CD14-positive monocyte (primary cell): ENCODE results near the gene NSD1. TPM values are rescaled to one million over a fixed set of nuclear protein-coding genes. Genes with fewer than 3 reads are reported as not detected.
A peak's percentile ranks its signal among the peaks of the same experiment; 100 is the strongest.

Source experiments
- DNase-seq, 3 donors: peaks; one replicate each; pipeline ENCODE4 v3.0.0-alpha.2; 2011 to 2022
- H2AFZ ChIP-seq: 2 replicates; pipeline ENCODE4 v1.6.0; 2012; ENCODE audit warnings: mild to moderate bottlenecking, low read depth, low read length, inconsistent platforms; ENCODE audit not compliant: insufficient read depth, poor library complexity, severe bottlenecking
- H3K27ac ChIP-seq, 2 donors: 1 replicate in 1 of 2; 2 replicates in 1 of 2; pipeline ENCODE4 v1.5.1; 2012 to 2013; ENCODE audit warnings: low read length in 2 of 2, control low read depth in 1 of 2, inconsistent platforms in 1 of 2, low read depth in 1 of 2, mild to moderate bottlenecking in 1 of 2
- H3K27me3 ChIP-seq, 2 donors: one replicate each; pipeline versions ENCODE4 v1.6.0 to v1.6.1; 2011 to 2013; ENCODE audit warnings: low read length in 2 of 2; ENCODE audit not compliant: control insufficient read depth in 2 of 2, insufficient read depth in 2 of 2
- H3K36me3 ChIP-seq, 2 donors: replicated peaks in 1 of 2; 1 replicate in 1 of 2; 2 replicates in 1 of 2; pipeline versions ENCODE4 v1.5.1 to v1.6.1; 2012 to 2013; ENCODE audit warnings: low read length in 2 of 2, control low read depth in 1 of 2, inconsistent platforms in 1 of 2, mild to moderate bottlenecking in 1 of 2; ENCODE audit not compliant: insufficient read depth in 2 of 2, control insufficient read depth in 1 of 2
- H3K4me1 ChIP-seq, 2 donors: 1 replicate in 1 of 2; 2 replicates in 1 of 2; pipeline versions ENCODE4 v1.5.1 to v1.6.1; 2012 to 2013; ENCODE audit warnings: low read length in 2 of 2, control low read depth in 1 of 2, inconsistent platforms in 1 of 2, mild to moderate bottlenecking in 1 of 2, moderate library complexity in 1 of 2; ENCODE audit not compliant: insufficient read depth in 2 of 2, control insufficient read depth in 1 of 2
- H3K4me2 ChIP-seq: replicated peaks from 2 replicates; pipeline ENCODE3; 2012; ENCODE audit warnings: low read length, moderate library complexity, mild to moderate bottlenecking; ENCODE audit not compliant: poor library complexity, severe bottlenecking; ENCODE audit errors: extremely low read depth
- H3K4me3 ChIP-seq, 3 experiments: fragments of 200-600 bp in 1 of 3; sonication (generic) in 1 of 3; replicated peaks in 1 of 3; 1 replicate in 2 of 3; 2 replicates in 1 of 3; pipeline ENCODE4 v1.5.1; 2011 to 2013; ENCODE audit warnings: low read length in 3 of 3, mild to moderate bottlenecking in 3 of 3, control low read depth in 2 of 3, low read depth in 2 of 3, inconsistent platforms in 1 of 3, moderate library complexity in 1 of 3
- H3K79me2 ChIP-seq: 2 replicates; pipeline ENCODE4 v1.6.0; 2012; ENCODE audit warnings: mild to moderate bottlenecking, control low read depth, inconsistent platforms, low read length, moderate library complexity; ENCODE audit not compliant: insufficient read depth
- H3K9ac ChIP-seq: 2 replicates; pipeline ENCODE4 v1.6.0; 2017; ENCODE audit warnings: low read length, mild to moderate bottlenecking; ENCODE audit not compliant: insufficient read depth, poor library complexity, severe bottlenecking
- H3K9me3 ChIP-seq, 2 donors: replicated peaks in 1 of 2; 1 replicate in 1 of 2; 2 replicates in 1 of 2; pipeline versions ENCODE4 v1.5.1 to v1.6.1; 2012 to 2013; ENCODE audit warnings: low read length in 2 of 2, control low read depth in 1 of 2; ENCODE audit not compliant: control insufficient read depth in 1 of 2, insufficient read depth in 1 of 2
- H4K20me1 ChIP-seq: 2 replicates; pipeline ENCODE4 v1.6.0; 2012; ENCODE audit warnings: mild to moderate bottlenecking, low read length, control low read depth, moderate library complexity; ENCODE audit not compliant: insufficient read depth
- H3K27ac Mint-ChIP-seq, 7 donors: one replicate each; pipeline ENCODE4 v1.8.0; 2020; ENCODE audit warnings: mild to moderate bottlenecking in 7 of 7, mixed read lengths in 7 of 7, moderate library complexity in 6 of 7, inconsistent platforms in 2 of 7
- H3K27me3 Mint-ChIP-seq, 3 donors: one replicate each; pipeline ENCODE4 v1.8.0; 2021 to 2022; ENCODE audit warnings: low read depth in 3 of 3, mild to moderate bottlenecking in 3 of 3, mixed read lengths in 3 of 3, moderate library complexity in 3 of 3, inconsistent platforms in 1 of 3
- H3K36me3 Mint-ChIP-seq, 2 donors: one replicate each; pipeline ENCODE4 v1.8.0; 2020; ENCODE audit warnings: mixed read lengths in 2 of 2, inconsistent platforms in 1 of 2, mild to moderate bottlenecking in 1 of 2
- H3K4me1 Mint-ChIP-seq: one replicate; pipeline ENCODE4 v1.8.0; 2020; ENCODE audit warnings: mild to moderate bottlenecking, mixed read lengths
- H3K4me3 Mint-ChIP-seq, 2 donors: one replicate each; pipeline ENCODE4 v1.8.0; 2020; ENCODE audit warnings: mild to moderate bottlenecking in 2 of 2, mixed read lengths in 2 of 2, moderate library complexity in 1 of 2
- H3K9me3 Mint-ChIP-seq, 7 donors: one replicate each; pipeline ENCODE4 v1.8.0; 2020 to 2022; ENCODE audit warnings: mixed read lengths in 7 of 7, mild to moderate bottlenecking in 6 of 7, moderate library complexity in 6 of 7, inconsistent platforms in 2 of 7
- WGBS: methylation state at CpG from one replicate; pipeline ENCODE4 v1.1.5; 2013; ENCODE audit warnings: missing lambda C conversion rate; ENCODE audit not compliant: insufficient coverage; 5-methylcytosine and 5-hydroxymethylcytosine counted together
- intact Hi-C, 2 donors: fragments of 100-400 bp; cut with micrococcal nuclease; formaldehyde crosslinking; loops; one replicate each; pipeline versions ENCODE4 v1.15.0 to v1.15.1; 2023
- polyA plus RNA-seq, 3 donors: library from polyadenylated mRNA; depleted of rRNA in 1 of 3; unstranded in 2 of 3; stranded (reverse) in 1 of 3; fragments of 300-500 nt in 2 of 3; fragments of >200 nt in 1 of 3; fragmentation: Illumina TruSeq in 2 of 3; gene quantifications; 1 replicate in 2 of 3; 2 replicates in 1 of 3; pipeline ENCODE4 v1.2.3, GENCODE V29; 2012 to 2021
- TF ChIP-seq, protein P1 (sequence below): fragments of 200-600 bp; IDR thresholded peaks from one replicate; pipeline ENCODE4 v1.8.0; 2022; ENCODE audit warnings: antibody characterized with exemption, mild to moderate bottlenecking

The NSD1 gene
- polyA plus RNA-seq, 3 donors, result 12.6 to 31.9 (median 19.0) TPM

DNA sequence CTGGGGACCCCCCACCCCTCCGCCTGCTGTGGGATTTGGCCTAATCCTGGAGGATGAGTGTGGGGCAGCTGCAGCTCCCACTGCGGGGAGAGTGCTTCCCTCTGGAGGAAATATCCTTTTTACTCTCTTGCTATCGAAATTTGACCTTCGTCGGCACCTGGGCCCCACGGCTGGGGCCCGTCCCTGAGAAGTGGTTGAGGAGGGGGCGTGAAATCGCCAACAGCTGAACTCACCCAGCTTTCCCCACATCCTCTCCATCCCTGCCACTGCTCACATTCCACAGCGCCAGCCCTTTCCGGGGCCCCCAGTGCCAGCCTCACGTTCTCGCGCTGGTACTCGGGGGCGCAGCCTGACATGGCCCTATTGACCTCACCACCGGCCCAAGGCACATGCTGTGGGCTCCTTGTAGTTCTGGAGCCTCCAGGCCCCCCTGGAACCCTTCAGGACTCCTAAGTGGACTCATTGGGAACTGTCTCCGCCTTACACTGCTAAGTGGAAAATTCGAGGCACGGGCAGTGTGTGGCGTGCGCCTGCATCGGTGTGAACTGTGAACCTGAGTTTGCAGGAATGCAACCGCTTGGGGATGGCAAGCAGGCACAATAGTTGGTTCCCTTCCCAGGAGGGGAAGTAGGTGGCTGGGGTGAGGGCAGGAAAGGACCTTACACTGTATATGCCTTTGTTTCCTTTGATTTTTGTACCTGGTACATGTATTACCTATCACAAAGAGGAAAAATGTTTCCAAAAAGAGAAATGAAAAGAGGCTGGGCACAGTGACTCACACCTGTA is 27.7 kb upstream of the NSD1 start:
- Histone ChIP-seq H3K27ac (no peak overlapping the region), H3K79me2 (no peaks in the 10 kb centered on the region), H3K9me3 (no peaks in the 10 kb centered on the region), H3K27me3 (no peaks in the 10 kb centered on the region), H3K9ac (no peak overlapping the region), H3K36me3 (no peaks in the 10 kb centered on the region), H4K20me1 (no peaks in the 10 kb centered on the region), H3K4me3 (no peak overlapping the region), H3K4me1 (no peaks in the 10 kb centered on the region), H2AFZ (no peak overlapping the region), H3K4me2 (no peak overlapping the region)
- DNase-seq, result peak in 1 of 3 donors; percentile 1
- peaks cover 0 to 3% (median 0%) of the 10 kb centered on the region in 7 donors for H3K9me3 Mint-ChIP-seq
- H3K27me3 Mint-ChIP-seq, result peaks cover 3 to 4% (median 4%) of the 10 kb centered on the region in 3 donors
- intact Hi-C loops, result no loop called here
- TF ChIP-seq, protein P1, sequence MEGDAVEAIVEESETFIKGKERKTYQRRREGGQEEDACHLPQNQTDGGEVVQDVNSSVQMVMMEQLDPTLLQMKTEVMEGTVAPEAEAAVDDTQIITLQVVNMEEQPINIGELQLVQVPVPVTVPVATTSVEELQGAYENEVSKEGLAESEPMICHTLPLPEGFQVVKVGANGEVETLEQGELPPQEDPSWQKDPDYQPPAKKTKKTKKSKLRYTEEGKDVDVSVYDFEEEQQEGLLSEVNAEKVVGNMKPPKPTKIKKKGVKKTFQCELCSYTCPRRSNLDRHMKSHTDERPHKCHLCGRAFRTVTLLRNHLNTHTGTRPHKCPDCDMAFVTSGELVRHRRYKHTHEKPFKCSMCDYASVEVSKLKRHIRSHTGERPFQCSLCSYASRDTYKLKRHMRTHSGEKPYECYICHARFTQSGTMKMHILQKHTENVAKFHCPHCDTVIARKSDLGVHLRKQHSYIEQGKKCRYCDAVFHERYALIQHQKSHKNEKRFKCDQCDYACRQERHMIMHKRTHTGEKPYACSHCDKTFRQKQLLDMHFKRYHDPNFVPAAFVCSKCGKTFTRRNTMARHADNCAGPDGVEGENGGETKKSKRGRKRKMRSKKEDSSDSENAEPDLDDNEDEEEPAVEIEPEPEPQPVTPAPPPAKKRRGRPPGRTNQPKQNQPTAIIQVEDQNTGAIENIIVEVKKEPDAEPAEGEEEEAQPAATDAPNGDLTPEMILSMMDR, result no peak
- no peaks in the 10 kb centered on the region for H3K36me3 Mint-ChIP-seq
- H3K4me1 Mint-ChIP-seq, result no peaks in the 10 kb centered on the region
- no peak overlapping the region for H3K27ac Mint-ChIP-seq
- WGBS, result 93% methylated on average over 14 of the region's 24 CpGs
- H3K4me3 Mint-ChIP-seq, result no peak overlapping the region

DNA sequence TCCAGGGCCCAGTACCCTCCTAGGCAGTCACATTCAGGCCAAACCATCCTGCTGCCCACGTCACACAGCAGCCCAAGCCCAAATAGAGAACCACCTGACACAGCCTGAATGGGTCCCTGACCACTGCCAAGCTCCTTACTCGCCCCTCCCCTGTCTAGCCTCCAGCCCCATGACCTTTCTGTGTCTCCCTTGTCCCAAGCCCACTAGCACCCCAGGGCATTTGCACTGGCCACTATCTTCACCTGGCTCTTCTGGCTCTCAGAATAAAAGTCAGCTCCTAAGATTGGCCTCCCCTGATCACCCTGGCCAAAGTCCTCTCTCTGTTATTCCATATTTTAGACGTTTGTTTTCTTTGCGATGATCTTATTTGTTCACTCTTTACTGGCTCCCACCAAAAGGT is 26.4 kb upstream of the NSD1 start:
- no peak overlapping the region for H3K27ac ChIP-seq
- TF ChIP-seq, protein P1, result no peak
- no peak overlapping the region for H3K9ac ChIP-seq
- WGBS, result 84% methylated on average over 4 of the region's 4 CpGs
- Mint-ChIP-seq H3K4me1 (peaks cover 4% of the 10 kb centered on the region), H3K9me3 (peaks cover 0 to 3% (median 0%) of the 10 kb centered on the region in 7 donors), H3K27me3 (peaks cover 3 to 4% (median 4%) of the 10 kb centered on the region in 3 donors), H3K36me3 (no peaks in the 10 kb centered on the region), H3K27ac (no peak overlapping the region), H3K4me3 (no peak overlapping the region)
- no peaks in the 10 kb centered on the region for H3K79me2 ChIP-seq
- no peaks in the 10 kb centered on the region for H3K9me3 ChIP-seq
- no peaks in the 10 kb centered on the region for H3K4me1 ChIP-seq
- no peak overlapping the region for H2AFZ ChIP-seq
- no peaks in the 10 kb centered on the region for H4K20me1 ChIP-seq
- no peaks in the 10 kb centered on the region for H3K27me3 ChIP-seq
- intact Hi-C loops, result no loop called here
- H3K36me3 ChIP-seq, result no peaks in the 10 kb centered on the region
- no peak overlapping the region for H3K4me3 ChIP-seq
- peak in 1 of 3 donors; percentile 1 for DNase-seq
- H3K4me2 ChIP-seq, result no peak overlapping the region
